Measurements from ENCODE around the gene PLCB1.
A peak's percentile ranks its signal among the peaks of the same experiment; 100 is the strongest.
"Not testable (repeated sequence)": the region's sequence is repeated elsewhere in the genome, so short reads cannot be mapped to it uniquely, and the experiment has no call there.

Gene PLCB1

GRCh38 chr20:8633366-8633765 lies 501.3 kb downstream of the PLCB1 start:
- no peak overlapping the region for H3K4me3 ChIP-seq (replicated peaks; ENCODE audit: low read depth, low read length)
- DNase-seq (ENCODE audit: low read depth) = peak; percentile 34

GRCh38 chr20:8635048-8635572 lies 503.0 kb downstream of the PLCB1 start:
- no peak for DNase-seq (ENCODE audit: low read depth)

More at GRCh38 chr20:8633366-8633765, 501.3 kb downstream of the PLCB1 start:
- no peak for TF ChIP-seq CTCF (IDR thresholded peaks at IDR 0.05; ENCODE audit: low read length, missing control alignments)

GRCh38 chr20:8635837-8636236 lies 503.8 kb downstream of the PLCB1 start:
- TF ChIP-seq CTCF (IDR thresholded peaks at IDR 0.05; ENCODE audit: low read length, missing control alignments) = no peak
- DNase-seq (ENCODE audit: low read depth) = no peak
- H3K4me3 ChIP-seq (replicated peaks; ENCODE audit: low read depth, low read length) = no peak overlapping the region

More at GRCh38 chr20:8635048-8635572, 503.0 kb downstream of the PLCB1 start:
- H3K4me3 ChIP-seq (replicated peaks; ENCODE audit: low read depth, low read length) = no peak overlapping the region
- no peak for TF ChIP-seq CTCF (IDR thresholded peaks at IDR 0.05; ENCODE audit: low read length, missing control alignments)

GRCh38 chr20:8639112-8639778 lies 507.2 kb downstream of the PLCB1 start:
- no peak for DNase-seq (ENCODE audit: low read depth)
- no peak overlapping the region for H3K4me3 ChIP-seq (replicated peaks; ENCODE audit: low read depth, low read length)
- no peak for TF ChIP-seq CTCF (IDR thresholded peaks at IDR 0.05; ENCODE audit: low read length, missing control alignments)

- TF ChIP-seq CTCF (IDR thresholded peaks at IDR 0.05; ENCODE audit: low read length, missing control alignments) = no peak
- no peak for DNase-seq (ENCODE audit: low read depth)
Measured at GRCh38 chr20:8640461-8640860, 508.4 kb downstream of the PLCB1 start.

GRCh38 chr20:8642247-8642646 lies 510.2 kb downstream of the PLCB1 start:
- no peak for TF ChIP-seq CTCF (IDR thresholded peaks at IDR 0.05; ENCODE audit: low read length, missing control alignments)
- DNase-seq (ENCODE audit: low read depth) = no peak
- H3K4me3 ChIP-seq (replicated peaks; ENCODE audit: low read depth, low read length) = no peak overlapping the region

More at GRCh38 chr20:8640461-8640860, 508.4 kb downstream of the PLCB1 start:
- no peak overlapping the region for H3K4me3 ChIP-seq (replicated peaks; ENCODE audit: low read depth, low read length)

GRCh38 chr20:8644468-8644867 lies 512.4 kb downstream of the PLCB1 start:
- H3K4me3 ChIP-seq (replicated peaks; ENCODE audit: low read depth, low read length); DNase-seq (ENCODE audit: low read depth): not testable (repeated sequence)

All from fibroblast of pulmonary artery (primary cell).